Endothelial cell of umbilical vein (primary cell): ENCODE data around the gene WDR6. TPM values are rescaled to one million over a fixed set of nuclear protein-coding genes. Genes with fewer than 3 reads are reported as not detected.

Source experiments
- BruUV-seq: library from RNA; stranded (reverse); fragments of 400-500 nt; replicated peaks from 2 replicates; lab custom pipeline; 2021; lab: Mats Ljungman, UMichigan
- CTCF ChIA-PET: fragments of 300-600, 350-600 bp; sonication (Branson Sonifier 250); formaldehyde crosslinking; loops from one replicate; lab custom pipeline; 2021; ENCODE audit warnings: antibody characterized with exemption, inconsistent platforms; lab: Charles Lee
- POLR2A ChIA-PET: fragments of 300-600, 350-600 bp; sonication (Branson Sonifier 250); formaldehyde crosslinking; loops from one replicate; lab custom pipeline; 2021; ENCODE audit warnings: antibody characterized with exemption, inconsistent platforms; lab: Charles Lee
- DNase-seq: peaks from one replicate; pipeline ENCODE4 v3.0.0-alpha.2; 2011; ENCODE audit warnings: low read depth, low spot score
- FAIRE-seq: peaks from 2 replicates; lab custom pipeline; 2011; peaks lifted over from hg19 to GRCh38; lab: Jason Lieb, UNC
- H2AFZ ChIP-seq: 2 replicates; pipeline ENCODE4 v1.6.0; 2012; ENCODE audit warnings: low read depth, low read length, control low read depth, inconsistent platforms
- H3K27ac ChIP-seq: 2 replicates; pipeline ENCODE4 v1.5.1; 2011; ENCODE audit warnings: low read depth, mild to moderate bottlenecking, control low read depth, low read length, moderate library complexity; ENCODE audit not compliant: insufficient read depth
- H3K27me3 ChIP-seq, 2 experiments: 2 replicates each; pipeline versions ENCODE4 v1.6.0 to v1.6.1; 2011; ENCODE audit warnings: low read length in 2 of 2, mixed read lengths in 1 of 2; ENCODE audit not compliant: control insufficient read depth in 2 of 2, insufficient read depth in 2 of 2
- H3K36me3 ChIP-seq, 2 experiments: 2 replicates in 1 of 2; 3 replicates in 1 of 2; pipeline ENCODE4 v1.5.1; 2011; ENCODE audit warnings: low read length in 2 of 2, mild to moderate bottlenecking in 1 of 2, moderate library complexity in 1 of 2; ENCODE audit not compliant: control insufficient read depth in 2 of 2, insufficient read depth in 2 of 2; ENCODE audit errors: extremely low read depth in 1 of 2
- H3K4me1 ChIP-seq: 3 replicates; pipeline ENCODE4 v1.5.1; 2011; ENCODE audit warnings: mild to moderate bottlenecking, low read length; ENCODE audit not compliant: control insufficient read depth, insufficient read depth; ENCODE audit errors: extremely low read depth
- H3K4me2 ChIP-seq: 2 replicates; pipeline ENCODE4 v1.6.1; 2011; ENCODE audit warnings: low read length, control low read depth, mixed read lengths; ENCODE audit not compliant: insufficient read depth
- H3K4me3 ChIP-seq, 3 experiments: fragments of 200-600 bp in 1 of 3; sonication (generic), shearing (Covaris generic) in 1 of 3; replicated peaks in 1 of 3; 2 replicates each; pipeline ENCODE4 v1.5.1; 2011 to 2016; ENCODE audit warnings: control low read depth in 3 of 3, low read length in 3 of 3, mild to moderate bottlenecking in 2 of 3, inconsistent platforms in 1 of 3, low read depth in 1 of 3, moderate library complexity in 1 of 3; ENCODE audit not compliant: insufficient read depth in 1 of 3
- H3K79me2 ChIP-seq: 2 replicates; pipeline ENCODE4 v1.6.0; 2012; ENCODE audit warnings: low read length, inconsistent platforms; ENCODE audit not compliant: control insufficient read depth, insufficient read depth
- H3K9ac ChIP-seq: replicated peaks from 2 replicates; pipeline ENCODE3; 2011; ENCODE audit warnings: low read length, control low read depth; ENCODE audit not compliant: insufficient read depth; ENCODE audit errors: extremely low read depth
- H3K9me1 ChIP-seq: replicated peaks from 3 replicates; pipeline ENCODE4 v1.6.0; 2011; ENCODE audit warnings: mild to moderate bottlenecking, low read length; ENCODE audit not compliant: control insufficient read depth, insufficient read depth; ENCODE audit errors: extremely low read depth
- H3K9me3 ChIP-seq: replicated peaks from 2 replicates; pipeline ENCODE4 v1.5.1; 2012; ENCODE audit warnings: low read length, inconsistent platforms; ENCODE audit not compliant: control insufficient read depth, insufficient read depth
- H4K20me1 ChIP-seq: replicated peaks from 2 replicates; pipeline ENCODE3; 2011; ENCODE audit warnings: mild to moderate bottlenecking, low read length; ENCODE audit not compliant: control insufficient read depth, insufficient read depth; ENCODE audit errors: extremely low read depth
- CTCF ChIP-seq, 2 donors: IDR thresholded peaks; 1 replicate in 1 of 2; 2 replicates in 1 of 2; pipeline ENCODE4 v1.5.1; 2011; ENCODE audit warnings: low read length in 2 of 2, mild to moderate bottlenecking in 2 of 2, moderate library complexity in 2 of 2, control low read depth in 1 of 2, inconsistent platforms in 1 of 2, low read depth in 1 of 2; ENCODE audit not compliant: insufficient read depth in 1 of 2; ENCODE audit errors: extremely low read depth in 1 of 2
- EZH2 ChIP-seq: IDR thresholded peaks from 2 replicates; pipeline ENCODE4 v1.6.1; 2012; ENCODE audit warnings: borderline replicate concordance, low read depth, mild to moderate bottlenecking, moderate library complexity, low read length, inconsistent platforms; ENCODE audit not compliant: severe bottlenecking
- JUN ChIP-seq: IDR thresholded peaks from 2 replicates; pipeline ENCODE4 v1.6.1; 2011; ENCODE audit warnings: borderline replicate concordance, low read depth; ENCODE audit not compliant: insufficient read length, insufficient read depth
- MAX ChIP-seq: IDR thresholded peaks from 2 replicates; pipeline ENCODE4 v1.6.1; 2011; ENCODE audit not compliant: insufficient read depth, insufficient read length
- POLR2AphosphoS5 ChIP-seq: IDR thresholded peaks from 2 replicates; pipeline ENCODE4 v1.6.1; 2012; ENCODE audit warnings: low read depth, mild to moderate bottlenecking, control low read depth, low read length, moderate library complexity; ENCODE audit not compliant: insufficient read depth
- dilution Hi-C: fragments of 300-500 bp; cut with MboI; formaldehyde crosslinking; loops from one replicate; pipeline ENCODE4 v1.15.0; 2019; ENCODE audit warnings: low sequenced_read_pairs; ENCODE audit not compliant: extremely low pct_ligation_motif_present
- intact Hi-C: fragments of 100-400 bp; cut with micrococcal nuclease; formaldehyde crosslinking; loops from one replicate; pipeline ENCODE4 v1.10.0; 2022
- polyA plus RNA-seq, 4 experiments: library from polyadenylated mRNA; depleted of rRNA in 3 of 4; stranded (reverse) in 3 of 4; unstranded in 1 of 4; fragments of >200 nt; gene quantifications; 2 replicates each; pipeline versions ENCODE4 v1.2.1 to v1.2.3, GENCODE V29; 2011 to 2012; ENCODE audit warnings: missing spikeins in 1 of 4
- total RNA-seq: library from RNA; stranded (reverse); gene quantifications from 2 replicates; pipeline ENCODE4 v1.2.3, GENCODE V29; 2021

WDR6 gene
- total and polyA plus RNA-seq, 2 donors (not counting 3 experiments of a cell fraction or from before 2014, with no cell fraction given) = 192 to 319 TPM

- no peaks in the 10 kb centered on the region for H4K20me1 ChIP-seq
- H3K9me3 ChIP-seq = no peaks in the 10 kb centered on the region
- ChIA-PET POLR2A (interaction anchor here (1.6 to 5.4 kb wide), 2 partner anchors 16 to 29 kb away, joined by 6 to 40 read pairs; partner anchors contain the start of genes NDUFAF3 and WDR6), CTCF (interaction anchor here (8.8 kb wide), 1 partner anchor 17 kb away, joined by 254 read pairs; the partner anchor contains the start of gene WDR6)
- H3K27ac ChIP-seq = no peak overlapping the region
- intact Hi-C loops (loop anchor here (1.0 kb wide), 1 partner anchor 15 kb away; the partner anchor contains the start of gene WDR6), dilution Hi-C loops (no loop called here)
- peaks cover 0 to 3% of the 10 kb centered on the region in 2 experiments for H3K36me3 ChIP-seq
- H3K4me3 ChIP-seq = no peak overlapping the region
- FAIRE-seq (no peak), DNase-seq (no peak)
- H2AFZ ChIP-seq = no peak overlapping the region
- H3K79me2 ChIP-seq = peaks cover 19% of the 10 kb centered on the region
- no TSS peak for BruUV-seq
- no peaks in the 10 kb centered on the region for H3K27me3 ChIP-seq
- H3K4me1 ChIP-seq = peaks cover 21% of the 10 kb centered on the region
- no peaks in the 10 kb centered on the region for H3K9me1 ChIP-seq
- no peak for TF ChIP-seq POLR2AphosphoS5
- TF ChIP-seq CTCF (IDR thresholded peaks at IDR 0.05; ENCODE audit: extremely low read depth in 1 of 2, insufficient read depth in 1 of 2, low read depth in 1 of 2, low read length in 2 of 2) = no peak
- TF ChIP-seq MAX = no peak
- no peak for TF ChIP-seq EZH2
- TF ChIP-seq JUN = no peak
- H3K9ac ChIP-seq = no peak overlapping the region
- peak overlapping the region; percentile 74 for H3K4me2 ChIP-seq
These were observed 15.2 kb upstream of the WDR6 start for GRCh38 chr3:48991851-48992545.
